K562 (cell line): ENCODE results near the gene OMA1. TPM values are rescaled to one million over a fixed set of nuclear protein-coding genes. Genes with fewer than 3 reads are reported as not detected.

Experiments
- CC2D1A ChIP-seq: fragments of 450-650 bp; IDR thresholded peaks from 2 replicates; pipeline ENCODE4 v1.6.1; 2017; ENCODE audit warnings: mild to moderate bottlenecking
- CEBPB ChIP-seq: fragments of 450-650 bp; IDR thresholded peaks from 2 replicates; pipeline ENCODE4 v1.6.1; 2016; ENCODE audit warnings: missing genetic modification characterization, missing compliant biosample characterization
- E2F3 ChIP-seq: fragments of 250-450 bp; sonication (Bioruptor Pico); IDR thresholded peaks from 2 replicates; pipeline ENCODE4 v1.4.0; 2020; ENCODE audit warnings: mild to moderate bottlenecking
- RAD21 ChIP-seq, 2 experiments: fragments of 250-450 bp in 1 of 2; fragments of 450-650 bp in 1 of 2; sonication (Bioruptor Pico) in 1 of 2; formaldehyde crosslinking in 1 of 2; IDR thresholded peaks in 1 of 2; conservative IDR thresholded peaks in 1 of 2; 2 replicates each; pipeline versions ENCODE4 v1.4.0 to v1.8.0; 2020 to 2022; ENCODE audit warnings: mild to moderate bottlenecking in 2 of 2, moderate library complexity in 1 of 2
- SIRT6 ChIP-seq: IDR thresholded peaks from one replicate; pipeline ENCODE4 v1.6.1; 2012; ENCODE audit warnings: low read depth, mild to moderate bottlenecking, control low read depth, inconsistent platforms, low read length, moderate library complexity
- ZC3H4 ChIP-seq: sonication (generic); formaldehyde crosslinking; IDR thresholded peaks from 2 replicates; pipeline ENCODE4 v1.9.0; 2021; ENCODE audit warnings: missing genetic modification reagents, borderline replicate concordance
- polyA plus RNA-seq, 8 experiments: library from polyadenylated mRNA; depleted of rRNA in 4 of 8; stranded (reverse) in 5 of 8; unstranded in 3 of 8; fragments of >200 nt; fragmentation: Nextera tagmentation in 2 of 8; fragmentation: Illumina TruSeq in 1 of 8; extraction: Ambion mirVana in 2 of 8; extraction: Trizol in 1 of 8; gene quantifications; 2 replicates each; pipeline versions ENCODE4 v1.2.1 to v1.2.3, GENCODE V29; 2011 to 2014; ENCODE audit warnings: inconsistent platforms in 1 of 8, missing spikeins in 1 of 8
- total RNA-seq, 7 experiments: library from RNA; depleted of rRNA in 6 of 7; stranded (reverse); fragments of >200 nt in 6 of 7; fragmentation: Illumina TruSeq in 2 of 7; extraction: Trizol in 2 of 7; gene quantifications; 2 replicates each; pipeline versions ENCODE4 v1.2.1 to v1.2.3, GENCODE V29; 2011 to 2021; ENCODE audit warnings: low replicate concordance in 1 of 7
- TF ChIP-seq, protein P1 (sequence below), 2 experiments: fragments of 450-650 bp in 1 of 2; sonication (generic) in 1 of 2; formaldehyde crosslinking in 1 of 2; IDR thresholded peaks; 2 replicates each; pipeline versions ENCODE4 v1.7.1 to v1.9.0; 2016 to 2022; ENCODE audit warnings: inconsistent platforms in 1 of 2, mild to moderate bottlenecking in 1 of 2, missing genetic modification reagents in 1 of 2

Gene OMA1
- total and polyA plus RNA-seq, 9 of the 15 experiments (the other 6 are each of a cell fraction or from before 2014, with no cell fraction given): 16.6 to 51.5 (median 33.5) TPM

DNA sequence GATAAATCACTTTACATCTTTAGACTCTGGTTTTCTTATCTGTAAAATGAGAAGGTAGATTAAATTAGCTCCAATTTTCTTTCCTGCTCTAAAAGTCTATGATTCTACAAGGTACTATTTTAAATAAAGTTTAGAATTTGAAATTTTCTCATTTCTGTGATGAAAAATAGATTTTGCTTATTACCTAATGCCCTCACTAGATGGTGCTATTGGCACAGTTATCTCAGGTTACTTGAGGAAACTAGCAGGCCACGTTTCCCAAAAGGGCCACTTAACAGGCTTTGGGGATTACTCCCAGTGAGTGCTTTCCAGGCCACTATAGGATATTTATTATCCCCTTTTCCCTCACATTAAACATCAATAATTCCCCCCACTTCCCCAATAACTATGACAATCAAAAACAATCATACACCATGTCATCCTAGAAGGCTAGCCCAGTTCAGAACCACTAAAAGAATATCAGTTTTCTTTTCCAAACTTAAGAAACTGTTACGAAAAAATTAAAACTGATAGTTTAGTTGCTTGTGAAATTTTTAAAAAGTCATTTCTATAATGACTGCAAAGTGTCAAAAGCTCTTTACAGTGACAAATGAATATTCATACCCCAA, 30.6 kb downstream of the OMA1 start (continued):
- TF ChIP-seq, protein P1, sequence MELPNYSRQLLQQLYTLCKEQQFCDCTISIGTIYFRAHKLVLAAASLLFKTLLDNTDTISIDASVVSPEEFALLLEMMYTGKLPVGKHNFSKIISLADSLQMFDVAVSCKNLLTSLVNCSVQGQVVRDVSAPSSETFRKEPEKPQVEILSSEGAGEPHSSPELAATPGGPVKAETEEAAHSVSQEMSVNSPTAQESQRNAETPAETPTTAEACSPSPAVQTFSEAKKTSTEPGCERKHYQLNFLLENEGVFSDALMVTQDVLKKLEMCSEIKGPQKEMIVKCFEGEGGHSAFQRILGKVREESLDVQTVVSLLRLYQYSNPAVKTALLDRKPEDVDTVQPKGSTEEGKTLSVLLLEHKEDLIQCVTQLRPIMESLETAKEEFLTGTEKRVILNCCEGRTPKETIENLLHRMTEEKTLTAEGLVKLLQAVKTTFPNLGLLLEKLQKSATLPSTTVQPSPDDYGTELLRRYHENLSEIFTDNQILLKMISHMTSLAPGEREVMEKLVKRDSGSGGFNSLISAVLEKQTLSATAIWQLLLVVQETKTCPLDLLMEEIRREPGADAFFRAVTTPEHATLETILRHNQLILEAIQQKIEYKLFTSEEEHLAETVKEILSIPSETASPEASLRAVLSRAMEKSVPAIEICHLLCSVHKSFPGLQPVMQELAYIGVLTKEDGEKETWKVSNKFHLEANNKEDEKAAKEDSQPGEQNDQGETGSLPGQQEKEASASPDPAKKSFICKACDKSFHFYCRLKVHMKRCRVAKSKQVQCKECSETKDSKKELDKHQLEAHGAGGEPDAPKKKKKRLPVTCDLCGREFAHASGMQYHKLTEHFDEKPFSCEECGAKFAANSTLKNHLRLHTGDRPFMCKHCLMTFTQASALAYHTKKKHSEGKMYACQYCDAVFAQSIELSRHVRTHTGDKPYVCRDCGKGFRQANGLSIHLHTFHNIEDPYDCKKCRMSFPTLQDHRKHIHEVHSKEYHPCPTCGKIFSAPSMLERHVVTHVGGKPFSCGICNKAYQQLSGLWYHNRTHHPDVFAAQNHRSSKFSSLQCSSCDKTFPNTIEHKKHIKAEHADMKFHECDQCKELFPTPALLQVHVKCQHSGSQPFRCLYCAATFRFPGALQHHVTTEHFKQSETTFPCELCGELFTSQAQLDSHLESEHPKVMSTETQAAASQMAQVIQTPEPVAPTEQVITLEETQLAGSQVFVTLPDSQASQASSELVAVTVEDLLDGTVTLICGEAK (IDR thresholded peaks at IDR 0.05): peak; percentile 89
- TF ChIP-seq, protein P1 (CRISPR knock-in tag; IDR thresholded peaks at IDR 0.05): no peak; the same call in 1 of the 2 replicates
- TF ChIP-seq ZC3H4: no peak
- no peak for TF ChIP-seq CEBPB
- peak; percentile 83 to 87 for TF ChIP-seq RAD21 (CRISPR knock-in tag; conservative IDR thresholded peaks at IDR 0.05 in 1 of 2, IDR thresholded peaks at IDR 0.05 in 1 of 2)
- no peak for TF ChIP-seq SIRT6
- no peak for TF ChIP-seq E2F3 (CRISPR knock-in tag)
- 0 out of 2 replicates have a peak, but pooled peaks have one; percentile 26 for TF ChIP-seq CC2D1A
